CD4-positive, alpha-beta T cell treated with Interleukin-10 for 1 hour (primary cell): ENCODE results near the gene CALCOCO2.

Experiments used
- DNase-seq: peaks from one replicate; pipeline ENCODE4 v3.0.0-alpha.2; 2020

Gene CALCOCO2

GRCh38 chr17:48873696-48874443 is 43.0 kb downstream of the CALCOCO2 start:
- DNase-seq = no peak

GRCh38 chr17:48878920-48879898 is 48.4 kb downstream of the CALCOCO2 start:
- peak; percentile 80 for DNase-seq

GRCh38 chr17:48882272-48882671 is 51.4 kb downstream of the CALCOCO2 start:
- no peak for DNase-seq

GRCh38 chr17:48883171-48883570 is 52.3 kb downstream of the CALCOCO2 start:
- no peak for DNase-seq

GRCh38 chr17:48890086-48890485 is 59.3 kb downstream of the CALCOCO2 start:
- DNase-seq = no peak

GRCh38 chr17:48892940-48893645 is 62.3 kb downstream of the CALCOCO2 start:
- no peak for DNase-seq

- DNase-seq = no peak
Measured at GRCh38 chr17:48893646-48894508, 63.0 kb downstream of the CALCOCO2 start.

- DNase-seq = no peak
Measured at GRCh38 chr17:48894886-48895285, 64.1 kb downstream of the CALCOCO2 start.

GRCh38 chr17:48901241-48901640 is 70.4 kb downstream of the CALCOCO2 start:
- DNase-seq = no peak

- no peak for DNase-seq
Measured at GRCh38 chr17:48903401-48903800, 72.6 kb downstream of the CALCOCO2 start.

GRCh38 chr17:48904428-48904827 is 73.6 kb downstream of the CALCOCO2 start:
- no peak for DNase-seq

GRCh38 chr17:48905987-48906515 is 75.2 kb downstream of the CALCOCO2 start:
- DNase-seq = no peak

- DNase-seq = no peak
Measured at GRCh38 chr17:48907713-48908046, 76.8 kb downstream of the CALCOCO2 start.

GRCh38 chr17:48908047-48908843 is 77.4 kb downstream of the CALCOCO2 start, which contains the start of gene UBE2Z:
Gene UBE2Z, plus strand, starts transcription at chr17:48908407. Its CDS starts 97 bp downstream, at chr17:48908504.
- peak; percentile 94 for DNase-seq

GRCh38 chr17:48908853-48909394 is 78.1 kb downstream of the CALCOCO2 start:
- DNase-seq = peak; percentile 92

- DNase-seq = no peak
Measured at GRCh38 chr17:48909783-48910182, 78.9 kb downstream of the CALCOCO2 start.

GRCh38 chr17:48910370-48910769 is 79.5 kb downstream of the CALCOCO2 start:
- DNase-seq = no peak

- no peak for DNase-seq
Measured at GRCh38 chr17:48912476-48912875, 81.6 kb downstream of the CALCOCO2 start.
